HG02938 (cell line): ENCODE measurements around the gene WDFY4.

ENCODE experiments used
- ATAC-seq: cut with Tn5 transposase; IDR thresholded peaks from one replicate; pipeline ENCODE4 v1.9.1; 2021; ENCODE audit warnings: mild to moderate bottlenecking, moderate library complexity; ENCODE audit not compliant: unreplicated experiment

WDFY4 gene

DNA sequence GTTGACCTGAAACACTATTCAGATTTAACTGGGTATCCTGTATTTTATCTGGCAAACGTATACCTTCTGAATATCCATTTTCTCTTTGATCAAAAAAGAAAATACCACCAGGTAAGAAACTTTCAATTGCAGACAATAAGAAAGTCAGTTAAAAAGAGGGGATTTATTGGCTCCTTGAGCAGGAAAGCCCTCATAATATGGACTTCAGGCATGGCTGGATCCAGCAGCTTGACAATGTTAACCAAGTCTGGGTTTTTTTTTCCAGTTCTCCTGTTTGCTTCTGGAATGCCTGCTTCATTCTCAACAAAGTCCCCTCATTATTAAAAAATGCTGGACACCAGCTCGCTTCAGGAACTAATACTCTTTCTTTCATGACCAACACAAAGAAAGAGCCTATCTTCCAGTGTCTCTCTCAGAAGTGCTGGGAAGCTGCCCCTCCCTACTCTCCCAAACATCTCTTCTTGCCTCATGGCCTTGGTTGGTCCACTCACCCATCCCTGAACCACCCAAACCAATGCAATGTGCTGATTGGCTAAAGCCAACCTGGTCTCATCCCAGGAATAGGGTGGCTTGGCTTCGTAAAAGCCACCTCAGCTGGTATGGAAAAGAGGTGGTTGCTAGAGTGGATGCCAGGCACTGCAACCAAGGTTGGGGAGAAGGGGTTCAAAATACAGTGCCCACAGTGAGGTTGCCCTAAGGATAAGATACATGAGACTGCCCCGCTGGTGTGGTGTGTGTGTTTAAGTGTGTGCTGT, 30.6 kb upstream of the WDFY4 start:
- ATAC-seq: no peak

- ATAC-seq: peak; percentile 7
Measured at GRCh38 chr10:48655411-48656240, 29.0 kb upstream of the WDFY4 start.

DNA sequence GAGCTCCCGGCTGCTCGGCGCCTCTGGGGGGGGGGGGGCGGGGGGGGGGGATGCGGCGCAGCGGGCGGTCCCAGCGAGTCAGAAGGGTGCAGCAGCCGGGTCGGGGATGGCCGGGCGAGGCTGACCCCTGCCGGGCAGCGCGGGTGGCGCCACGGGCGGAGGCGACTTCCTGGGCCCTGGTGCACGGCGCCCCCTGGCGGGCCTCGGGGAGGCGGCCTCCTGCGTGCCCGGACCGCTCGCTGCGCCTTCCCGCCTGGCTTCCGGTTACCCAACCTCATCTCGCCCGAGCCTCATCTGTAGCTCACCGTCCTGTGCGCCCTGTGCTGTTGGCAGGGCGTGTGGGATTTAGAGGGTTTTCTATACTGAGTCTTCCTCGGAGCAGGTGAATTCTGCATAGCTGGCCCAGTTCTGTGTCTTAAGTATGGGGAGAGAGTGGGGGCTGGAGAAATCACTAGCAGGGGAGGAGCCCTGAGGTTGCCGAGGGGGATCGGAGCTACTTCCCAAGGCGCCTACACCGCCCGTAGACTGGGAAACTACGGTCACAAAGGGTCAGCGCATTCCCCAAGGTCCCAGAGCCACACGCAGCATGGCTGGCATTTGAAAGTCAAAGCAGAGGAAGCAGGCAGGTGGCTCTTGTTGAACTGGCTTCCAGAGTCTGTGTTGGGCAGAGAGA, 28.3 kb upstream of the WDFY4 start:
- ATAC-seq: peak; percentile 71

DNA sequence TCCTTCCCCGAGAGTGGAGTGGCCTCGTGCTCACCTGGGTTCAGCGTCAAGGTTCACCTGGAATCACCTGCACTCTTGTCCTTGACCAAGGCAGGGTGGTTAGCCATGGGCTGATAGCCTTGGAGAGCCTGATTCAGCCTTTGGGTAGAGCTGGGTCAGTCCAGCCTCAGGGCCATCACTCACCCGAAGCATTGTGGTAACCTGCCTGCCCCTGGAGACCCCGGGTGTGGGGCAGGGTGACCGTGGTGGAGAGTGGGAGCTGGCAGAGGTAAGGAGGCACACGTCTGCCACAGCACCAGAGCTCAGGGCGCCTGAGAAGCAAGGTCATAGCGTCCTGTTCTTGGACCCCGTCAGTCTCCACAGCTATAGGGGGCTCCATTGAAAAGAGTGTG, 27.8 kb upstream of the WDFY4 start:
- no peak for ATAC-seq

DNA sequence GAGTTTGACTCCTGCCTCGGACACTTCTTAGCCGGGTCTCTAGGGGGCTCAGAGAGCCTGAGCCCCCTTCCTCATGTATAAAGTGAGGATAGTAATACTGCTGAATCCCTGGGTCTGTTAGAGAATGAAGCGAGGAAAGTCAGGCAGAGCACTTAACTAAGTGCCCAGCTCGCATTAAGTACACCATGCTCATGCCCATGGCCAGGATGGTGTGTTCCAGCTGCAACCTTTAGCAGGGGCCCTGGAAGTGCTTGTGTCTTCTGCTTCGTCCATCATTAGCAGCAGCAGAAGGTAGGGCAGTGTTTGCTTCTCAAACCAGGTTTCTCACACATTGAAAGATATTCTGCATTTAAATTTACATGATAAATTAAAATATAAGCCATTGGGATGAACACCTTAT, 27.3 kb upstream of the WDFY4 start:
- no peak for ATAC-seq

GRCh38 chr10:48658243-48658974, 26.3 kb upstream of the WDFY4 start:
- ATAC-seq: no peak

DNA sequence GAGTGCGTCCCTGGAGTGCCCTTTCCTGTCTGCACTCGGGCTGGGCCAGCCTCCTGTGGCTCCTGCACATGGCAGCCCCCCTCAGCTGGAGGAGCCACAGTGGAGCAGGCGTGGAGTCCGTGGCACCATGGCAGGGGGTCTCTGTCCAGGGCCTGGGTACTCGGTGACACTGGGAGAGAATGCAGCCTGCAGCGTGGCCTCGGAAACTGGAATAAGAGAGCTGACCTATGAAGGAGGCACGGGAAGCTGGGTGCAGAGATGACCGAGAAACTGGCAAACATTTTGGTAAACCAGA, 25.8 kb upstream of the WDFY4 start:
- no peak for ATAC-seq

DNA sequence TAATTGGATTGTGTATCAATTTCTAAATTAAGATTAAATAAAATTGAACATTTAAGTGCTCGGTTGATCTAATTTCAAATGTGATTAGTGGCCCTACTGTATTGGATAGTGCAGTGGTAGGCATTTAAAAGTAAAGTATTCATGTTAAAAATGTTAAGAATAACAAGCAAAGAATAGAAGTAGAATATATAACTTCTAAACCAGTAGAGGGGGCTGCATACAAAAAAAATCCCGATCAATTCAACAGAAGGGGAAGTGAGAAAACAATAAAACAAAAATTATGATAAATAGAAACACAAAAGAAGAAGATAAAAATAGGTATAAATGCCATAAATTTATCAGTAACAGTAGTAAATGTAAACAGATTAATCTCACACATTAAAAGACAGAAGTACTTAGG, 24.9 kb upstream of the WDFY4 start:
- no peak for ATAC-seq

DNA sequence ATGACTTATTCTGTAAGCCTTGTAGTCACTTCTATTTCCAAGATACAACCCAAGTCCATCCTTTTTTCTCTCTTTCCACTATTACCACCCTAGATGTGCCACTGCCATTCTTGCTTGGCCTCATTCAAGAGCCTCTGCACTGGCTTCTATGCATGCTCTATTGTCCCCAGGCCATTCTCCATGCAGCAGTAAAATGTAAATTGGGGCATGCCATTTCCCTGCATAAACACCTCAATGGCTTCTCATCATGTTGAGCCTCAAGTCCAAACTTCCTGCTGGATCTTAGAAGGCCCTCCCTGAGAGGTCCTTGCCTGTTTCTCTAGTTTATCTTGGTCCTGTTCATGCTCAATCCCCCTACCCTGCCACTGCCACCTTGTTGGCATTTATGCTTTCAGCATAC, 23.2 kb upstream of the WDFY4 start:
- ATAC-seq: no peak

- ATAC-seq: peak; percentile 32
Measured at GRCh38 chr10:48667960-48668590, 16.6 kb upstream of the WDFY4 start.

- ATAC-seq: peak; percentile 60
Measured at GRCh38 chr10:48670978-48671913, 13.4 kb upstream of the WDFY4 start.

DNA sequence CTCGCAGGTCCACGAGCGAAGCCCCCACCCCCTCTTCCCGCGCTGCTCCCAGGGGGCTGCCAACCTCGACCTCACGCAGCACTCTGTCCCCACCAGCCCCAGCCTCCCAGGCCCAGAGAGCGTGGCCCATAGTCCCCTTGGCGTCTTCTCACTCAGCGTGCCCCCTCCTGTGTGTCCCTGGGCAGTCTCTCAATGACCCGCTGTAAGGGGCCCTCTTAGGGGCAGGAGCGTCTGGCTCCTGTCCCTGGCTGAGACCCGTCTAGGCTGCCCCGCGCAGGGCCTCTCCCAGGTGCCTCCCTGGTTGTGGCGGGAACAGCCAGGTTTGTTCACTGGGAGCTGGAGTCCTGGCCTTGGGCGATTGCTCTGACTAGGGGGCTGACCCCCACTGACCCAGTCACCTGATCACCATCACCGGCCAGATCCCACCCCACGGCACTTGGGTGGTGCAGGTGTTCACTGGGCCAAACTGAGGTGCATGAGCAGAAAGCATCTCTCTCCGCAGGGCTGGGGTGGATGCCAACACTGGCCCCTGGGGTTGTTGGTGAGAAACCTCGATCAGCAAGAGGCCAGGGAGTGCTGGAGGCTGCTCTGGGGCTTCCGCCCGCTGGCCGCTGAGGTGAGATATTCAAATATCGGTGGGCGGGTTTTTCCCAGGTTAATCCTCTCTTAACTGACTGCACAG, 12.6 kb upstream of the WDFY4 start:
- peak; percentile 35 for ATAC-seq

GRCh38 chr10:48672596-48673265, 11.9 kb upstream of the WDFY4 start:
- ATAC-seq: peak; percentile 28

GRCh38 chr10:48677625-48678024, 7.0 kb upstream of the WDFY4 start:
- no peak for ATAC-seq

DNA sequence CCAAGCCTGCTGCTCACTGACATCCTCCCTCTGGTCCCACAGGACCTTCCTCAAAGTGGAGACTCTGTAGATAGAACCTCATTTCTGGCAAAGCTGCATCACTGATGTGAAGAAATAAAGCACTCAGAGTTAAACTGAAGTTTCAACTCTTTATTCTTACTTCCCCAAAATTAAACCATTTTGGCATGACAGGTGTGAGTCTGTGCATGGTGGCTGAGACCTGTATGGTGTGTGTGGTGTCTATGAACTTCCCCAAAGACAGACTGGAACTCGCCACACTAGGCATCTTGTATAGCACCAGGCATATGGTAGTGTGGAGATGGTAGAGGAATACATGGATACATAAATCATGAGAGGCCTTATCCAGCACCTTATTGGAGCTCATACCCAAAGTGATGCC, 6.6 kb upstream of the WDFY4 start:
- no peak for ATAC-seq

GRCh38 chr10:48681740-48682139, 2.9 kb upstream of the WDFY4 start:
- no peak for ATAC-seq

DNA sequence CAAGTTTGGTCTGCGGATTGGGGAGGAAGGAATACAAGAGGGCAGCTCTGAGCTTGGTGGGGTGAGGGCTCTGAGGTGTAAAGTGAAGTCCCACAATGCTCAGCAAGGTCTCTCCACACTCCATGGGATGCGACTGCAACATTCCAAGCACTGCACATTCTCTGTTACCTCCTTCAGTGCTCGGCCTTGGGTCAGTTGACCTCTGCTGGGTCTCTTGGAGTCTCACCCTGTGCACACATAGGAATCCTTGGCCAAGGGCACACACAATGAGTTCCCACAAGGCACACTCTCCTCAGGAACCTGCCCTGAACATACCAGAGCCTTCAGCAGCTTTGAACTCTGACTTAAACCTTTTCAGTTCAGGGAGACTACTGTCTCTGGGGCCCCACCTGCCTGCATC, 2.4 kb upstream of the WDFY4 start:
- no peak for ATAC-seq

GRCh38 chr10:48683424-48683823, 1.2 kb upstream of the WDFY4 start:
- no peak for ATAC-seq

GRCh38 chr10:48683868-48684267, 805 bp upstream of the WDFY4 start:
- no peak for ATAC-seq
